ENCODE measurements around the gene PPM1H.

Gene PPM1H

DNA sequence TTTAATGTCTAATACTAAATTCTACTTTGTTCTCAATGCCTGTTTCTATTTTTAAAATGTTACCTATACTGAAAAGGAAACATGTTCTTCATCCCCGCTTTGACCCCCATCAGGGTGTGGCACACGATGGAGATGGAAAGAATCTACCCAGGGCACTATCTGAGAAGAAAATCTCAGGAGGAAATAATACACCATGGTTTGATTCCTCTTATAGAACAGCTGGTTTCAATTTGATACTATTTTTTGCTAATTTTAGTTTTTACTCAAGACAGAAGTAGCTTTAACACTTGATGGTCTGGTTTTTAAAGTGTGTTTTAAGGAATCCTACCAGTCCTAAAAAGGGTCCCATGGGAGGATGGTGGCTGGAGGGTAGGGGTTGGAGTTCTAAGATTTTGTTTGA, 56.7 kb downstream of the PPM1H start:
- in situ Hi-C loops (cut with HindIII; ENCODE audit: low sequenced_read_pairs) = no loop called here

DNA sequence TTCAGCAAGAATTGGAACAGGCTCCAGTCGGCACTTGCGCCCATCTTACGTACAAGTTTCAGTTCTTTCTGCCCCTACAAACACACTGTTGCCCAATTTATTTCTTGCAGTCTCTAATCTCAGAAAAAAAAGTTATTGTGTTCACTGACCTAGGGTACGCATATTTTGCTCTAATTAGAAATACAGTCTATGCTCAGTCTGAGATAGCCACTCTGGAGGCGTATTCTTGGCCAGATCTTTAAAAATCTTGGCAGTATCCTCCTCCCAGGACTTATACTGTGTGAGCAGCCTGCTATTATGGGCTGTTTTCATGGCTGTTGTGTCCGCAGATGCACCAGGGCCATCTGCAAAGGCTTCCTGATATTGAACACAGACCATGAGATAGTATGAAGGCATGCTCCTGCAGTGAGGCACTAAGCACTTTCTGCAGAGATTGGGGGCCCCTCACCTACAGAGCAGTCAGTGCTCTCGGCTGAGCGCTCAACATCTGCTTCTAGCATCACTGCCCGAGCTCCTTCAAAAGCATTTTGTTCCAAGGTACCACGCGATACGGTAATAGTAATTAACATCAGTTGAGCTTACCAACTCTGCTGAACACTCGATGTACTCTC, 57.9 kb downstream of the PPM1H start:
- in situ Hi-C loops (cut with HindIII; ENCODE audit: low sequenced_read_pairs) = no loop called here

GRCh38 chr12:62873826-62874448, 61.0 kb downstream of the PPM1H start:
- in situ Hi-C loops (cut with HindIII; ENCODE audit: low sequenced_read_pairs) = no loop called here

- in situ Hi-C loops (cut with HindIII; ENCODE audit: low sequenced_read_pairs) = no loop called here
Observed at GRCh38 chr12:62873116-62873825, 61.7 kb downstream of the PPM1H start.

- in situ Hi-C loops (cut with HindIII; ENCODE audit: low sequenced_read_pairs) = no loop called here
Observed at GRCh38 chr12:62868820-62869219, 66.1 kb downstream of the PPM1H start.

DNA sequence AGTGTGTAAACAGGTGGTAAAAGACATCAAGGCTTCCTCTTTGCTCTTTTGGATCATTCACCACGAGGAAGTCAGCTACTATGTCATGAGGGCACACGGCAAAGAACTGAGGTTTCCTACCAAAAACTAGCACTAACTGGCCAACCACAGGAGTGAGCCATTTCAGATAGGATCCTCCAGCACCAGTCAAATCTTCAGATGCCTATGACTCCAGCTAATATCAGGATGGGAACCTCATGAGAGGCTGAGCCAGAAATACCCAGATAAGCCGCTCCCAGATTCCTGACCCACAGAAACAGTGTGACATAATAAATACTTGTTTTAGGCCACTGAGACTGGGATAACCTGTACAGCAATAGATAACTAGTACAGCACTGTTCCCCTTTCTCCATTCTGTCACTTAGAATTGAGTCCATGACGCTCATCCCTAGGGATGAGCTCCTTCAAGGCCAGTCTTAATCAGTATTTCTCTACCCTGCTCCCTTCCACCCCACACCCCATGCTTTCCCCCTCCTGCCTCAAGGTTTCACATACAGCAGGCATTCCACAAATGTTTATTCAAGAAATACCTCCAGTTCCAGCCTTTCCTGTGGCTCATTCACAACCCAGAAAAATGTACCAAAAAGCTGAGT, 68.4 kb downstream of the PPM1H start:
- in situ Hi-C loops (cut with HindIII; ENCODE audit: low sequenced_read_pairs) = no loop called here

DNA sequence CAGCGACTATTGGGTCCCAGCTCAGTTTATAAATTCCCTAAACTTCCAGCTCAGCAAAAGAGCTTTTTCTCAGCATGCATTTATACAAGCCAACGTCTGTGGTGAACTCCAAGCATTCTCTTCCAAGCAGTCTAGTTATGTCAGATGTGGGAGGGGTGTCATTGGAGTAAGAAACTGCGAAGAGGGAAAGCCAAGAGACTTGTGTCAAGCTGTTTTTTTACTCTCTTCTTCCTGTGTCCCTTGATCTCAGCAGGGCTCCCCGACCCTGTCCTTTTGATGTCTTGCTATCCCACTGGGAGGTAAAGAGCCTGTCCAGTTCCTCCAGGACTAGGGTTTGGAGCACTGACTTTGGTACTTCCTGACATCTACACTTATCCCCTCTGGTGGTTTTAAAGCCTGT, 69.0 kb downstream of the PPM1H start:
- in situ Hi-C loops (cut with HindIII; ENCODE audit: low sequenced_read_pairs) = no loop called here

DNA sequence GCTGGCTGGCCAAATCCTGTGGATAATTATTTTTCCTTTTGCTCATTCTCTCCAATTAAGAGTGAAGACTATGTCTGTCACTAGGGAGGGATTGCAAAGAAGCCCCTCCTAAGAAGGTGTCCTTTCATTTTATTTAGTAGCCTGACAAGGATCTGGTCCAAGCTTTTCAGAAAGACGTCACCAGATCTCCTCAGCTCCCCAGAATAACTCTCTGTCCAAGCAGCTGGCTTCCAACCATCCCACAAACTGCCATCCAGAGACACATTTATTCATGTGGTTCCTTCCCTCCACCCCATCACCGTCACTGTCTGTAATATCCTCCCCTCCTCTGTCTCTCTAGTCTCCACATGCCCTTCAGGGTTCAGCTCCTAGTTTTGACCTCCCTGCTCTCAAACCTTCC, 69.9 kb downstream of the PPM1H start:
- in situ Hi-C loops (cut with HindIII; ENCODE audit: low sequenced_read_pairs) = no loop called here

DNA sequence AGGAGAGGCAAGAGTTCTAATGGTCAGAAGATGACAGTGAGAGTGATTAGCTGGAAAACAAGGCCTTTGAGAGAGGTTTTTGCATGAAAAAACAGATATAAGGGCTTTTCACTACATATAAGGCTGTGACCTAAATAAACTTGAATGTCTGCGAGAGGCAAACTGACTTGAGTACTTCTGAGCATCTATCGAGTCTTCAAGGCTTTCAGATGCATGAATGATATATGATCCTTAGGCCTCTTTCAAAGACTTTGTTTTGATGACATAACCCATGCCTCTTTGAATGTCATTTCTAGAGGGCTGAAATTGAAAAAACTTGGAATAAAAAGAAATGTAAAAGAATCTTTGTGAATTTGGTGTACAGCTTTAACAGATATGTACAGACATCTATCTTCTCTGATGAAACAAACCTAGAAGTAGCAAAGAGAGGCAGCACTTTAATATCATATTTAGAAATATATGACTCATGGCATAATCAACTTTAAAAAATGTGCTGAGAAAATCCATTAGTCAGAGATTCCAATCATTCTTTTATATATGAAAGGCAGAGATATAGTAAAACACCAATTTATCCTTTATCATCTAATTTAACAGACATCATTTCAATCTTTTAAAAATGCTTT, 72.6 kb downstream of the PPM1H start:
- in situ Hi-C loops (cut with HindIII; ENCODE audit: low sequenced_read_pairs) = no loop called here

GRCh38 chr12:62861586-62861985, 73.4 kb downstream of the PPM1H start:
- in situ Hi-C loops (cut with HindIII; ENCODE audit: low sequenced_read_pairs) = no loop called here

DNA sequence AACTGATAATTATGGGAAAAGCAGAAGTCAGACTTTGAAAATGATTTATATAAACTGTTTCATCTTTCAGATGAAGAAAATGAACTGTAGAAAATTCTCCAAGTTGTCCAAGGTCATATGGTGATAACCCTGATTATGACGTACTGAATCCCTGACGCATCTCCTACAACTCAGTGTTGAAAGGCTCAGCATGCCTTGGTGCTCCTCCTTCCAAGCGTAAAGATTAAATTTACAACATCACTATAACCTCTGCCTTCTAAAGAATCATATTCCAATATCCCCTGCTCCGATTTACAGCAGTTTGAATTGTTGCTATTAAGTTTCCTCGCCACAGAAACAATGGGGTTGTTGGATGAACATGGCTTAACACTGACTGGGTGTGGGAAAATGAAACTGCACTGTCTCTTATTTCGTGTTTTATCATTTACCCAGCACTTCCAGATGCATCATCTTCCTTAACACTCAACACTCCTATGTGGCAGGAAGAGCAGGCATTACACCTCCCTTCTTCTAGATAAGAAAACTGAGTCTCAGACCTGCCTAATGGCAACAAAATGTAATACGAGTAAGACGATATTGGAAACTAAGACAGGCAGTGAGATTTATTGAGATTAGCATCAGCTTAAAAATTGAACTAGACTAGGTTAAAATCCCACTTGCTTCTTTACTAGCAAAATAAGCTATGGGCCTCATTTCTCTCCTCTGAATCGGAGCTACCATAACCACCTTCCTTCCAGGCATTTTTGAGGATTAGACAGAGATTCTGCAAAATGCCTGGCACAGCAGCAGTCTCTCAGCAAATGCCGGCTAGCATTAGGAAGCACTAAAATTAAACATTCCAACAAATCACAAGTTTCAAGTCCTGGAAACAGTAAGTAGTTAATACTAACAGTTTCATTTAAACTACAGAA, 74.2 kb downstream of the PPM1H start:
- in situ Hi-C loops (cut with HindIII; ENCODE audit: low sequenced_read_pairs) = no loop called here

- in situ Hi-C loops (cut with HindIII; ENCODE audit: low sequenced_read_pairs) = no loop called here
Observed at GRCh38 chr12:62860020-62860419, 74.9 kb downstream of the PPM1H start.

GRCh38 chr12:62859321-62859737, 75.6 kb downstream of the PPM1H start:
- in situ Hi-C loops (cut with HindIII; ENCODE audit: low sequenced_read_pairs) = no loop called here

- in situ Hi-C loops (cut with HindIII; ENCODE audit: low sequenced_read_pairs) = no loop called here
Observed at GRCh38 chr12:62856454-62856853, 78.5 kb downstream of the PPM1H start.

GRCh38 chr12:62854024-62854423, 80.9 kb downstream of the PPM1H start:
- in situ Hi-C loops (cut with HindIII; ENCODE audit: low sequenced_read_pairs) = no loop called here

GRCh38 chr12:62849398-62849797, 85.6 kb downstream of the PPM1H start:
- in situ Hi-C loops (cut with HindIII; ENCODE audit: low sequenced_read_pairs) = no loop called here

DNA sequence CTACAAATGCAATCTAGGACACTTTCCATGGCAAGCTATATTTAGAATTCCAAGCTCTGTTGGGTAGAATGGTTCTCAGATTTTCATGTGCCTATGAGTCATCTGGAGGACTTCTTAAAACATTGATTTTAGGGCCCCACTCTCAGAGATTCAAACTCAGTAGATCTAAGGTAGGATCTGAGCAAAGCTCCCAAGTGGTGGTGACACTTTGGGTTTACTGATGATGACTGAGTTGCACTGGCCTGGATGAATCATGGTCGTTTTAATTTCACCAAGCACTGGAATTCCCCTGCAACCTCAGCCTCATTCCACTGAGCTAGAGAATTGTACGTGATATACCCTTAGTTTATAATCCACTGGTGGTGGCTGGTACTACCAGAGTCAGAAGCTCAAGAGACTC, 86.5 kb downstream of the PPM1H start:
- in situ Hi-C loops (cut with HindIII; ENCODE audit: low sequenced_read_pairs) = no loop called here

DNA sequence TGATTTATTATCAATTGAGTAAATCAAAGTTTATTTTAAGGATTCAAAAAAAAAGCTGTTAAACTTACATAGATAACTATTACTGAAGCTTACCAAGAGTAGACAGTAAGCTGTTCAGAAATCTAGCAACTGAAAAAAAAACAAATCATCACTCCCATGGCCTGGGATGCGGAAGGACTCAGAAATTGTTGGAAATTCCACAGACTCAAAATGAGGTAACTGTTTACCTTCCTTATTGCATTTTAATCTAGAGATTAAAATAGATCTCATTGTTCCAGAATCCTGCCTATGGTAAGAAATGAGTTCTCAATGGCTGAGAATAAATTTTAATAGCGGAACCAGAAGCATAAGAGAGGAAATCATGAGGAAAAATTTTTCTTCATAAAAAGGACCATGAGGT, 87.2 kb downstream of the PPM1H start:
- in situ Hi-C loops (cut with HindIII; ENCODE audit: low sequenced_read_pairs) = no loop called here

- in situ Hi-C loops (cut with HindIII; ENCODE audit: low sequenced_read_pairs) = no loop called here
Observed at GRCh38 chr12:62846491-62846890, 88.5 kb downstream of the PPM1H start.

DNA sequence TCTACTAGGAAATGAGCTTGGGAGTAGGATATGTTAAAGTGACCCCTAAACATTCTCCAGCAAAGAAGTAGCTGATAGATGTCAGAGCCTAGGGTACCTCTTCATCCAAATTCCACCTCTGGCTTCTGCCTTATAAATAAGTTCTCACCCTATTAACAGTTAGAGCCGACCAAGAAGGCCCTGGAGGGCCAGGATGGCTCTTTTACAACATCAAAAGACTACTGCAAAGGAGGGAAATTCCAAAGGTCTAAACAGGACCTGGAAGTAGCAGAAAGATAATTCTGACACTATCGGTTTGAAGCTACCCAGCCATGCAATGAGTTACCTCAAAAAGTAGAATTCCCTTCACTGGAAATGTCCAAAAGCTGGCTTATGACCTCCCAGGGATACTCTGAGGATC, 90.0 kb downstream of the PPM1H start:
- in situ Hi-C loops (cut with HindIII; ENCODE audit: low sequenced_read_pairs) = no loop called here
